Measurements from ENCODE around the gene TAL1. TPM values are rescaled to one million over a fixed set of nuclear protein-coding genes. Genes with fewer than 3 reads are reported as not detected.

TAL1 gene
- total RNA-seq, 1 donor from 2014 or later, result 0.69 TPM

DNA sequence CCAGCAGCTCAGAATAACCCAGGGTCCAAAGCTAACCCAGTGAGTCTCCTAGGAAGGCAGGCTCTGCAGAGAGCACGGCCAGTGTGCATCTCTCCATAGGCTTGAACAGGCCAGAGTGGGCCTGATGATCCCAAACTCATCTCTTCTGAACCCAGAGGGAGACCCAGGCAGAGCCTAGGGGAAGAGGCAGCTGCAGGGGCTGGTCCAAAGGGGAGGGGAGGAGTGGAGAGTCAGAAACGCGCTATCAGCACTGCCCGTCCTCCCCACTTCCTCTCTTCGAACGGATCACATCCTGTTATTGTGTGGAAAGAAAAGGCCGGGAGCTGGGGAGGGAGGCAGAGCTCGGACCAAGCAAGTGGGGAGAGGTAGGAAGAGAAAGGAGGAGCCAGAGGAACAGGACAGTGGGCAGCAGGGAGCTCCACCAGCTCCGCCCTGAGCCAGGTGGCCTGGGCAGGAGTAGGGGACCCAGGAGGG lies 20.2 kb downstream of the TAL1 start:
- H3K4me3 ChIP-seq (ENCODE audit: low read depth, low read length), result no peak overlapping the region
- TF ChIP-seq, protein P1, sequence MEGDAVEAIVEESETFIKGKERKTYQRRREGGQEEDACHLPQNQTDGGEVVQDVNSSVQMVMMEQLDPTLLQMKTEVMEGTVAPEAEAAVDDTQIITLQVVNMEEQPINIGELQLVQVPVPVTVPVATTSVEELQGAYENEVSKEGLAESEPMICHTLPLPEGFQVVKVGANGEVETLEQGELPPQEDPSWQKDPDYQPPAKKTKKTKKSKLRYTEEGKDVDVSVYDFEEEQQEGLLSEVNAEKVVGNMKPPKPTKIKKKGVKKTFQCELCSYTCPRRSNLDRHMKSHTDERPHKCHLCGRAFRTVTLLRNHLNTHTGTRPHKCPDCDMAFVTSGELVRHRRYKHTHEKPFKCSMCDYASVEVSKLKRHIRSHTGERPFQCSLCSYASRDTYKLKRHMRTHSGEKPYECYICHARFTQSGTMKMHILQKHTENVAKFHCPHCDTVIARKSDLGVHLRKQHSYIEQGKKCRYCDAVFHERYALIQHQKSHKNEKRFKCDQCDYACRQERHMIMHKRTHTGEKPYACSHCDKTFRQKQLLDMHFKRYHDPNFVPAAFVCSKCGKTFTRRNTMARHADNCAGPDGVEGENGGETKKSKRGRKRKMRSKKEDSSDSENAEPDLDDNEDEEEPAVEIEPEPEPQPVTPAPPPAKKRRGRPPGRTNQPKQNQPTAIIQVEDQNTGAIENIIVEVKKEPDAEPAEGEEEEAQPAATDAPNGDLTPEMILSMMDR (conservative IDR thresholded peaks at IDR 0.05; ENCODE audit: low read depth, low read length), result no peak
- no peak for DNase-seq (ENCODE audit: low read depth)

DNA sequence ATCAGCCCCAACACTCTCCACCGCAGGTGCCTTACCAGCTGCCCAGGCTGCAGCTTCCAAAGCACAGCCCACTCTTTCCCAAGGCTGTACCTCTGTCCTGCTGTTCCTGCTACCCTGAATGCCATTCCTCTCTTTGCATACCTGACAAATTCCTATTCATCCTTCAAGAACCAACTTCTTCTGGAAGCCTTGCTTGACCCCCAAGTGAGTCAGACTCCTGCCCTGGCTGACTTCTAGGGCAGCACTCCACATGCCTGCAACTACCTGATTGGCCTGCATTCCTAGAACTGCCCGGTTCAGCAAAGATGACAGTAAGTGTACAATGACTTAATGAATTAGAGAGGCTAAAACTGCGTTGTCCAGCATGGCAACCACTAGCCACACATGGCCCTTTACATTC lies 21.4 kb downstream of the TAL1 start:
- no peak for DNase-seq (ENCODE audit: low read depth)
- H3K4me3 ChIP-seq (ENCODE audit: low read depth, low read length), result no peak overlapping the region
- TF ChIP-seq, protein P1 (conservative IDR thresholded peaks at IDR 0.05; ENCODE audit: low read depth, low read length), result no peak

DNA sequence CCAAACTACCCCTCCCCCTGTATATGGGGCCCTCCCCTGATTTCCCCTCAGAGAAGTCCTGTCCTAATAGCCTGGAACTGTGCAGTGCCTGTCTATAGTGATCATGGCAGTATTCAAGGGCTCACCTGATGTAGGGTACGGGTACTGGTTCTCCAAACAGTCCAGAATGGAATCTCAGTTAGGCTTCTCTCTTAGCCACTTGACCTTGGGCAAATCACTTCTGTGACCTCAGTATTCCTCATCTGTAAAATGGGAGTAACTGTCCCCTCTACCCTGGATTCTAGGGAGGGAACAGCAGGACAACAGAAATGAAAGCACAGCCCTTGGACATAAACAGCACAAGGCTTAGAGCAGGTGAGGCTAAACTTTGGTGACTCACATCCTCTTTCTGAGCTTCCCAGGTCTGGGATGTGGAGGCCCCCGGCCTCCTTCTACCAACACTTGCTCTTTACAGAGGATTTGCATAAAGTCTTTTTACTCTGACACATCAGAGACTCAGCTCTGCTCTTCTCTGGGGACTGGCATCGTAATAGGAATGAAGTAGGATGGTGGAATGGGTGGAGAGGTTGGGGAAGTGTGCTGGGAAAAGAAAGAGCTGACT lies 22.2 kb downstream of the TAL1 start:
- H3K4me3 ChIP-seq (ENCODE audit: low read depth, low read length), result no peak overlapping the region
- DNase-seq (ENCODE audit: low read depth), result no peak
- TF ChIP-seq, protein P1 (conservative IDR thresholded peaks at IDR 0.05; ENCODE audit: low read depth, low read length), result no peak

- TF ChIP-seq, protein P1 (conservative IDR thresholded peaks at IDR 0.05; ENCODE audit: low read depth, low read length), result no peak
- no peak overlapping the region for H3K4me3 ChIP-seq (ENCODE audit: low read depth, low read length)
- DNase-seq (ENCODE audit: low read depth), result no peak
These were observed 22.9 kb downstream of the TAL1 start for GRCh38 chr1:47209091-47209490.

- no peak for DNase-seq (ENCODE audit: low read depth)
- H3K4me3 ChIP-seq (ENCODE audit: low read depth, low read length), result no peak overlapping the region
- TF ChIP-seq, protein P1 (conservative IDR thresholded peaks at IDR 0.05; ENCODE audit: low read depth, low read length), result no peak
These were observed 23.6 kb downstream of the TAL1 start for GRCh38 chr1:47208374-47208850.

DNA sequence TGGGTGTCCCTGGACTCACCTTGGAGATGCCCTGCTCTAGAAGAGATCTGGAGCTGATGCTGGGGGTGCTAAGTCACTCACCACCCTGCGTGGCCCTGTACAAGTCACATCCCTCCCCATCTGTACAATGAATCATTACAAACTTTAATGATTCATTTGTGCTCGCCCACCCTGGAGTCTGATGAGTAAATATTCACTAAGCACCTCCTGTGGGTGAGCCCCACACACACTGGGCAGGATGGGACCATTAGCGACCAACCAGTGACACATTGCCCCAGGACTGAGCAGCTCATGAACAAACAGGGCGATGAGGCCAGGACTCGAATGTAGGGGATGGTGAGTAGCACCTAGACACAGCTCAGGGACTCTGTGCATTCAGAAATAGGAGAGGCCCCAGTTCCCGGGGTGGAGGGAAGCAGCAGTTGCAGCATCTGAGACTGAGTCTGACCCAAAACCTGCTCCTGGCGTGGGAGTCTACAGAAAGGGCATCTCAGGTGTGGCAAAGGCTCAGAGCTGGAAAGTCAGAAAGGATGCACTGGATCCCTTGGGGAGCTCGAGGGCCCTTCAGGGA lies 24.1 kb downstream of the TAL1 start:
- DNase-seq (ENCODE audit: low read depth), result no peak

More for the DNA sequence above, 24.1 kb downstream of the TAL1 start:
- no peak overlapping the region for H3K4me3 ChIP-seq (ENCODE audit: low read depth, low read length)
- TF ChIP-seq, protein P1 (conservative IDR thresholded peaks at IDR 0.05; ENCODE audit: low read depth, low read length), result no peak

Data from epithelial cell of proximal tubule (primary cell).